HG03354 (cell line): ENCODE results near the gene CD200.

Source experiments
- ATAC-seq: cut with Tn5 transposase; IDR thresholded peaks from one replicate; pipeline ENCODE4 v1.9.1; 2021; ENCODE audit warnings: mild to moderate bottlenecking; ENCODE audit not compliant: unreplicated experiment, poor library complexity, severe bottlenecking

The CD200 gene

GRCh38 chr3:112327371-112327951, 5.5 kb upstream of the CD200 start:
- ATAC-seq = peak; percentile 98

DNA sequence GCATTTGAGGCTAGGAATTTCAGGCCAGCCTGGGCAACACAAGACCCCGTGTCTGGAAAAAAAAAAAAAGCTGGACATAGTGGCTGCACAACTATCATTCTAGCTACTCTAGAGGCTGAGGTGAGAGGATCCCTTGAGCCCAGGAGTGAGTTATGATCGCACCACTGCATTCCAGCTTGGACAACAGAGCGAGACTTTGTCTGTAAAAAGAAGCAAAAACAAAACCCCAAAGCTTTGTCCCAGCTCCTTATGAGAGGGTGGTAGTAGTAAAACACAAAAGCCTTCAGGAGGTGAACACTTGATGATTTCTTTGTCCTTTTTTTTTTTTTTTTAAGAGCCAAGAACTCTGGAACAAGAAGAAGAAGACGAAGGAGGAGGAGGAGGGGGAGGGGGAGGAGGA, 1.1 kb upstream of the CD200 start:
- no peak for ATAC-seq

DNA sequence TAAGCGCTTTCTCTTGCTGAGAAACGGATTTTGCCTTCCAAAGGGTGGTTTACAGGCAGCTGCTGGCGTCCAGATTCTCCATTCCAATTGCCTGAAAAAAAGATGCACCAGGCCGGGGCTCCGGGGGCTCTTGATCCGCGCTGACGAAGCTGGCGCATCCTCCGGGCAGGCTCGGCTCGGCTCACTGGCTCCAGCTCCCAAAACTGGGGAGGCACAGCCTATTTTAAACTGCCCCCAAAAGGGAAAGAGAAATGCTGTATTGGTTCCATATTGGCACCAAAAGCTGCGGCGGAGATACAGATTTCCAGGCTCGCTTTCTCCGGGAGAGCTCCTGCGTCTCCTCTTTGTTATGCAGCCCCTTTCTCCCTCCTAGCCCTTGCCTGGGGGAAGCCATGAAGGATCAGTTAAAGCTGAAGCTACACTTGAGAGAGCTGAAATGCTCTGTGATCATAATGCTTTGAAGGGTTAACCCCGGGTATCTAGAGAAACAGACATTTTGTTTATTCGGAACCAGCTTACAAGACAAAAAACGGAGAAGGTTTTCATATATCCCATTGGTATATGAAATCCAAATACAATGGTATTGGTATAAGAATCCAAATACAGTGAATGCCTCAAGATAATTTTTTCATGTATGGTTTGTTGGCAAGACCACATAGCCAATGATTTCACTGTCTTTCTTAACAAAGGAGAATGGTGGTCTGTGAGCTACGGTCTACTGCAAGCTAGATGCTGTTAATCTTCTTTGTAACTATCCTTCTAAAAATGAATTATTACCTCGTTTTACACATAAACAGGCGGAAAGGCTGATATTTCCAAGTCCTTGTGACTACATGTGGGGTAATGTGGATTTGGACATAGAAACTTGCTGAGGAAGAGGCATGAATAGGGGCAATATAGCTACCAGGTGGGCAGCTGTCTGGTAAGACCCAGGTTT, 693 bp downstream of the CD200 start:
- peak; percentile 61 for ATAC-seq

DNA sequence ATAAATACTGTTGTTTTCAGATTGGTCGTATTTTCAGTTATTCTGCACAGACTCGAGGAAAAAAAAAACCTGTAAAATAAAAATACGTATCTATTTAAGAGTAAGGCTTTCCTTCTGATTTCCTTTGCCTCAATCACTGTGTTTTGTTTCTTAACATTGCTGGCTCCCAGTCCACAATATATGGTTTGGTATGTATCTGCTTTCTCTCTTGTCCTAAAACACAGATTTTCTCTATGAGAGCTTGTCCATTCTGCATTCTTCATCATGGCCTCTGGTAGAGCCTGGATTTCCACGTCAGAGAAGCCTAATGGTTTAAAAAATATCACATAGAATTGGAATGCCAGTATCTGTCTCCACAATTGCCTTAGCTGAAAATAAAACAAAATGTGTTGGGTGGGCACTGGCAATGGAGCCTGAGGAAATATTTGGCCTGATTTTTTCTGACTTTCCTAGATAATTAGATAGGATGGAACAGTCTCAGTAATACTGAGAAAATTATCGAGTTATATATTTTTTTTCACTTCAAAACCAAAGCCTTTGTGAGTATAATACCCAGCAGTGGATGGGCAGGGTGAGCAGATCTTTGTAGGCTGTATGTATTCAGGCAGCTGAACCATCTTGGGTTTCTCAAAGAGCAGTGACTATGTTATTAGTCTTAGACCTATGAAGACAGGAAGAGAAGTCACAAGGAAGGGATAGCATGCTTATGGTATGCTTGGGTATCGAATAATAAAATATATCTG, 1.9 kb downstream of the CD200 start:
- ATAC-seq = no peak

DNA sequence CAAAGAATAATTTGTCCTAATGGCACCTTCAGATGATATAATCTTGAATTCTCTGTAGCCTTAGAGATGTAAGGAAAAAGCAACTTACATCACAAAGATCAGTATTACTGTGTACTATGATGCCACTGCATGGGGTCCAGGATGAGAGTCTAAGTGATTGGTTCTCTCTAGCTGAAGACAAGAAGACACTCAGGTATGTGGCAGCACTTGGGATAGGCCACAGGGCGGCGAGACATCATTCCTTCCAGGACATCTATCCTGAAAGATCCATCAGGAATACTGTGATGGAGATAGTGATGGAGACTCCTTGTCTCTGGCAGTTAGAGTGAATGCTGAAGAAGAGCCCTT, 2.5 kb downstream of the CD200 start:
- ATAC-seq = no peak

DNA sequence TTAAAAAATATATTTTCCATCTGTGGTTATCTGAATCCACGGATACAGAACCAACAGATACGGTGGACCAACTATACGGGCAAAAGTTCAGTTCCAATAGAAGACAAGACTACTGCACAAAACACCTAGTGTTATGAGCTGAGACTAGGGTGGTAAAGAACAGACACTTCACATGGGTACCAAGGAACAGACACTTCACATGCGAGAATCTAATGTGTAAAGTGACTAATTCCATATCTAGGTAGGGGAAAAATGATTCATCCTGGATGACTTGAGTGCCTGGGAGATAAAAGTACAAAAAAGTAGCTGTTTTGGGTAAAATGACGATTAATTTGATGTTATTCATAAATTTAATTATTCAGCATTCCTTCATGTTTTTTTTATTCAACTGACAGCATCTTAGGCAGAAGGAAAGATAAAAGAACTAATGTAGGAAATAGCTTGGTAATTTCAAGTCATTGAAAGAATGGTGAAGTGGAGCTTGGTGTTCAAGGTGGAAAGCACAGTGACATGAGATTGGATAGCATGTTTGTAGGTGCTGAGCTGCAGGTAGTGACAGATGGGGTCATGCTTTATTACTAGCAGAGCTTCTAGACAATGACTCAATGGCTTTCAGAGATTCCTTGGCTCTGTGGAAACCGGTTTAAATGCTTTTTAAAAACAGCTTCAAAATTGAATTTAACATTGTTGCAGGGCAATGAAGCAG, 5.2 kb downstream of the CD200 start:
- ATAC-seq = no peak

GRCh38 chr3:112338727-112339056, 5.7 kb downstream of the CD200 start:
- ATAC-seq = no peak

DNA sequence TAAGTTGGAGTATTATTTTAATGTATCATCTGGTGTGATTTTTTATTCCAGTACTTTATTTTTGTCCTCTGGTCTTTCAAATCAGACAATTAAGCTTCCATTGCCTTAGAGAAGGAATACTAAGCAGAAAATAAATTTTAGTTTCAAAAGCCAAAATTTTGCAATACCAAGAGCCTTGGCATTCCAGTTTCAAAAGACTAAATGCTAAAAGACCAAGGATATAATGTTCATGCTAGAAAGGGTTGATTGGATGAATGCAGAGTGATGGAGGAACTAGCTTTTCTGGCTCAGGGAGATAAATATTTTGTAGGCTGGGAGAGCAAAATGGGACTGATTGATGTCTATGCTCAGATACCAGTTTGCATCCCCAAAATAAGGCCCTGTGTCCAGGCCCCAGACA, 6.2 kb downstream of the CD200 start:
- ATAC-seq = no peak

- ATAC-seq = no peak
Measured at GRCh38 chr3:112339609-112340008, 6.7 kb downstream of the CD200 start.

DNA sequence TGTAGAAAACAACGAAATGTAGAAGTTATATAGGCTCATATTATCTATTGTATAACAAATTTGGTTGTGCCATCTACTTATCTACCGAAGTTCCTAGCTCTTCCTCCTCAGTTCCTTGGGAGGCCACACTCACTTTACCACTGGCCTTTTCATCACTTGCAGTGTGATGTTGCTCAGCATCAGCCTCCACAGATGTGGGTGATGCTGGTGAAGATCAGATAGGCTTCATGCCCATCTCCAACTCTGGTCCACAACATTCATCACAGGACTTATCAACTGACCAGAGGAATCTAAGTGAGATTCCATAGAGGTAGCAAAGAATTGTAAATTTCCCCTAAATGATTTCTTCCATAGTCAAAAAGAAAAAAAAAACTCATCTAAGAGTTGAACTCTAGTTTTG, 8.4 kb downstream of the CD200 start:
- no peak for ATAC-seq

GRCh38 chr3:112345681-112346080, 12.7 kb downstream of the CD200 start:
- ATAC-seq = no peak

DNA sequence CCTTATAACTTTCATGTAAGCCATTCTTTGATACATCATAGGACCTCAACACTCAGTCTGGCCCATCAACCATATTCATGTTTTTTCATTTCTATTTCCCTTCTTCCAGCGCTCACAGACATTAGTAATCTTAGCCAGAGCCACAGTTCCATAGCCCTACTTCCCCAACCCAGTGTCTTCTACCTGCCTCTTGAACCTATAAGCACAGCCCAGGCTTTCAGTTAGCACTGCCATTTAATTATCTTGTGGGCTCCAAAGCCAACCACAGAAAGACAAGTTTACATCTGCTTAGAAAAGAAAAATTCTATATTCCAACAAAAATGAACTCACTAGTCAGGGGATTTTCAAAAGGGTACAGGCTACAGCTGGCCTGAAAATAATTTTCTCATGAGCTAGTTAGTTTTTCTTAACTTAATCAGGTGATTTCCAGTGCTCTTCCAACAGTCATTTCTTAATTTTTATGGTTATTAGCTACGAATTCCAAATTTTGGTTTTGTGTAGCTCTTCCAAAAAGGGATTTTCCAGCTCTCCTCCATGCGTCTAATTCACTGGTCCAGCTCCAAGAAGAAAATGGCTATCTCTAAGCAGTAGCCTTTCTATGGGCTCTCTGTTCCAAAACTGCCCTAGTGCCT, 13.7 kb downstream of the CD200 start:
- no peak for ATAC-seq

GRCh38 chr3:112348943-112349342, 16.0 kb downstream of the CD200 start:
- no peak for ATAC-seq

DNA sequence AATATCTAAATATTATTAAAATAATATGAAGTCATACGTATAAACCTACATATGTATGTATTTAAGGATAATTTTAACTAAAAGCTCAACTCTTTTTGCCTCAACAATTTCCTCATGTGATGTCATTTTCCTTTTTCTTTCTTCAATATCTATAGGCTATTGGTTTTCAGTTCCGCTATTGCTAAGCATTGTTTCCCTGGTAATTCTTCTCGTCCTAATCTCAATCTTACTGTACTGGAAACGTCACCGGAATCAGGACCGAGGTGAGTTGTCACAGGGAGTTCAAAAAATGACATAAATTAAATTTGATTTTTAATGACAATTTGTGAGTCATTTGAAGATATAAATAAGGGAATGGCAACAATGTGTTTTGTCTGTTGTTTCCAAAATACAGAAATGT, 16.6 kb downstream of the CD200 start:
- no peak for ATAC-seq

DNA sequence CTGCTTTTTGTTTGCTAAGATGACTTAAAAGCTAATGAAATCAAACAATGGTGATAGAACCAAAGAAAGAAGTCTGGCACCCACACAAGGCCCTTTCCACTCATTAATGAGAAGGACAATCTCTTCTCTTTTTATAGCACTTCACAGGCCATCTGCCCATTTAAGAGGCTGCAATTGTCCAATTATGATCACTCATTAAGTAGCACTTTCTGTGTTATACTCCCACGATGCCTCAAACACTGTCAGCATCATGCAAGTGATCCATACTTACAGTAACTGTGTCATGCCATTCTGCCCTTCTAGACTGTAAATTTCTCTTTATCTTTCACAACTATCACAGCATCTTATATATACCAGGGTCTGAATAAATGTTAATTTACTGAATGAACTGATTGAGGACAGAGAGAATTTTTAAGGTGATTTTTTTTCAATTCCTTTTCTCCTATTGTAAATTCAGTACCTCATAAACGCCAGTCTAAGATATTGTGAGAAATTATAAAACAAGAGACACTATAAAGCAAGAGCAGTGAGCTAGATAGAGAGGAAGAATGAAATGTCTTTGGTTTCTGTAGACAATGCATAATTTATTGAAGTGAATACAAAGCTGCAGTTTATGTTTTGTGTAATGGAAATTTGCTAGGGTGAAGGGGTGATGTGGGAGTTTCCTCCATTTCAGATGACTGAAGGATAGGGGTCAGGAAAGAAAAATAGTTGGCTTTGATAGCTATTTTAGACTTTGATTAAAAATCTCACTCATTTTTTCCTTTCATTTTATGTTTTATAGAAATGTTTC, 17.3 kb downstream of the CD200 start:
- no peak for ATAC-seq

GRCh38 chr3:112351036-112351435, 18.1 kb downstream of the CD200 start:
- ATAC-seq = no peak

- ATAC-seq = no peak
Measured at GRCh38 chr3:112351823-112352222, 18.9 kb downstream of the CD200 start.

- no peak for ATAC-seq
Measured at GRCh38 chr3:112352720-112353119, 19.8 kb downstream of the CD200 start.

- ATAC-seq = no peak
Measured at GRCh38 chr3:112353365-112353764, 20.4 kb downstream of the CD200 start.
